Activated CD8-positive, alpha-beta memory T cell treated with anti-CD3 and anti-CD28 coated beads for 1 hour (primary cell): ENCODE data around the gene NBEA.

Experiments
- DNase-seq, 2 donors: peaks; one replicate each; pipeline ENCODE4 v3.0.0-alpha.2; 2020; ENCODE audit warnings: low read depth in 1 of 2; ENCODE audit errors: extremely low read depth in 1 of 2

Gene NBEA

GRCh38 chr13:35164324-35164932 lies 222.4 kb downstream of the NBEA start:
- DNase-seq = no peak

- no peak for DNase-seq
Observed at GRCh38 chr13:35165205-35165604, 223.1 kb downstream of the NBEA start.

- DNase-seq = no peak
Observed at GRCh38 chr13:35179494-35179893, 237.4 kb downstream of the NBEA start.

- no peak for DNase-seq
Observed at GRCh38 chr13:35179920-35180663, 238.0 kb downstream of the NBEA start.

GRCh38 chr13:35190241-35190640 lies 248.2 kb downstream of the NBEA start:
- DNase-seq = no peak

- DNase-seq = no peak
Observed at GRCh38 chr13:35191883-35192282, 249.8 kb downstream of the NBEA start.

GRCh38 chr13:35198613-35199200 lies 256.6 kb downstream of the NBEA start:
- DNase-seq = no peak

- DNase-seq = no peak
Observed at GRCh38 chr13:35208587-35208986, 266.5 kb downstream of the NBEA start.

GRCh38 chr13:35210261-35210660 lies 268.2 kb downstream of the NBEA start:
- no peak for DNase-seq

- no peak for DNase-seq
Observed at GRCh38 chr13:35211949-35212348, 269.9 kb downstream of the NBEA start.

GRCh38 chr13:35213911-35214310 lies 271.8 kb downstream of the NBEA start:
- no peak for DNase-seq

- DNase-seq = no peak
Observed at GRCh38 chr13:35216131-35216530, 274.1 kb downstream of the NBEA start.

- DNase-seq = no peak
Observed at GRCh38 chr13:35219021-35219420, 277.0 kb downstream of the NBEA start.

- DNase-seq = no peak
Observed at GRCh38 chr13:35225159-35225558, 283.1 kb downstream of the NBEA start.

- no peak for DNase-seq
Observed at GRCh38 chr13:35225582-35225981, 283.5 kb downstream of the NBEA start.

GRCh38 chr13:35228536-35228935 lies 286.5 kb downstream of the NBEA start:
- no peak for DNase-seq

GRCh38 chr13:35231426-35231825 lies 289.4 kb downstream of the NBEA start:
- DNase-seq = no peak

- no peak for DNase-seq
Observed at GRCh38 chr13:35238274-35238673, 296.2 kb downstream of the NBEA start.

- DNase-seq = no peak
Observed at GRCh38 chr13:35252536-35253205, 310.6 kb downstream of the NBEA start.

- DNase-seq = no peak
Observed at GRCh38 chr13:35255241-35255640, 313.2 kb downstream of the NBEA start.

- no peak for DNase-seq
Observed at GRCh38 chr13:35256459-35257148, 314.5 kb downstream of the NBEA start.
